Liver (tissue), 9 donors: ENCODE results near the gene ANO7. TPM values are rescaled to one million over a fixed set of nuclear protein-coding genes. Genes with fewer than 3 reads are reported as not detected.

Experiments used
- DNase-seq: peaks from one replicate; pipeline ENCODE4 v3.0.0-alpha.2; 2017; ENCODE audit warnings: low spot score
- H3K27ac ChIP-seq, 2 donors: one replicate each; pipeline ENCODE4 v1.7.0; 2013; ENCODE audit warnings: inconsistent platforms in 2 of 2, low read length in 2 of 2, control low read depth in 1 of 2, low read depth in 1 of 2, mild to moderate bottlenecking in 1 of 2
- H3K27me3 ChIP-seq, 4 donors: one replicate each; pipeline versions ENCODE4 v1.6.1 to v1.7.0; 2013; ENCODE audit warnings: low read length in 3 of 4, inconsistent platforms in 1 of 4, mild to moderate bottlenecking in 1 of 4, moderate library complexity in 1 of 4; ENCODE audit not compliant: control insufficient read depth in 4 of 4, insufficient read depth in 4 of 4
- H3K36me3 ChIP-seq, 4 donors: one replicate each; pipeline versions ENCODE4 v1.6.1 to v1.7.0; 2013; ENCODE audit warnings: low read length in 3 of 4, mild to moderate bottlenecking in 3 of 4, low read depth in 1 of 4, moderate library complexity in 1 of 4; ENCODE audit not compliant: control insufficient read depth in 4 of 4, insufficient read depth in 3 of 4
- H3K4me1 ChIP-seq, 4 donors: one replicate each; pipeline versions ENCODE4 v1.6.1 to v1.7.0; 2013; ENCODE audit warnings: low read length in 3 of 4, mild to moderate bottlenecking in 3 of 4, moderate library complexity in 1 of 4; ENCODE audit not compliant: control insufficient read depth in 4 of 4, insufficient read depth in 4 of 4
- H3K4me3 ChIP-seq, 3 donors: one replicate each; pipeline versions ENCODE4 v1.6.1 to v1.7.0; 2013; ENCODE audit warnings: low read length in 3 of 3, control low read depth in 1 of 3, low read depth in 1 of 3, mild to moderate bottlenecking in 1 of 3
- H3K9ac ChIP-seq, 2 donors: one replicate each; pipeline ENCODE4 v1.7.0; 2013; ENCODE audit warnings: low read length in 2 of 2, mild to moderate bottlenecking in 2 of 2, moderate library complexity in 2 of 2, control low read depth in 1 of 2, low read depth in 1 of 2
- H3K9me3 ChIP-seq, 4 donors: one replicate each; pipeline versions ENCODE4 v1.6.1 to v1.7.0; 2013; ENCODE audit warnings: low read length in 3 of 4; ENCODE audit not compliant: control insufficient read depth in 4 of 4
- EGR1 ChIP-seq, 2 donors: IDR thresholded peaks; 2 replicates each; pipeline ENCODE4 v1.6.1; 2016 to 2018; ENCODE audit warnings: antibody characterized with exemption in 2 of 2, low read depth in 2 of 2
- FOXA1 ChIP-seq: IDR thresholded peaks from 2 replicates; pipeline ENCODE4 v1.6.1; 2016; ENCODE audit warnings: antibody characterized with exemption
- FOXA2 ChIP-seq: IDR thresholded peaks from 2 replicates; pipeline ENCODE4 v1.6.1; 2016; ENCODE audit warnings: antibody characterized with exemption
- GABPA ChIP-seq, 2 donors: IDR thresholded peaks in 1 of 2; conservative IDR thresholded peaks in 1 of 2; 2 replicates each; pipeline ENCODE4 v1.6.1; 2016; ENCODE audit warnings: antibody characterized with exemption in 2 of 2, mild to moderate bottlenecking in 1 of 2, moderate library complexity in 1 of 2
- HNF4A ChIP-seq, 2 donors: conservative IDR thresholded peaks; 2 replicates each; pipeline ENCODE4 v1.6.1; 2016; ENCODE audit warnings: antibody characterized with exemption in 2 of 2, mild to moderate bottlenecking in 2 of 2
- HNF4G ChIP-seq: IDR thresholded peaks from 2 replicates; pipeline ENCODE4 v1.6.1; 2016; ENCODE audit warnings: antibody characterized with exemption
- JUND ChIP-seq, 2 donors: IDR thresholded peaks; 2 replicates each; pipeline ENCODE4 v1.6.1; 2016; ENCODE audit warnings: antibody characterized with exemption in 2 of 2
- NR2F2 ChIP-seq: IDR thresholded peaks from 2 replicates; pipeline ENCODE4 v1.6.1; 2016; ENCODE audit warnings: antibody characterized with exemption
- RAD21 ChIP-seq, 2 donors: IDR thresholded peaks; 2 replicates each; pipeline ENCODE4 v1.6.1; 2016; ENCODE audit warnings: antibody characterized with exemption in 2 of 2, mild to moderate bottlenecking in 2 of 2
- RXRA ChIP-seq, 2 donors: IDR thresholded peaks; 2 replicates each; pipeline ENCODE4 v1.6.1; 2017 to 2018; ENCODE audit warnings: antibody characterized with exemption in 2 of 2, mild to moderate bottlenecking in 1 of 2
- SP1 ChIP-seq: IDR thresholded peaks from 2 replicates; pipeline ENCODE4 v1.6.1; 2018; ENCODE audit warnings: antibody characterized with exemption, mild to moderate bottlenecking
- TAF1 ChIP-seq: conservative IDR thresholded peaks from 2 replicates; pipeline ENCODE4 v1.6.1; 2016; ENCODE audit warnings: antibody characterized with exemption, mild to moderate bottlenecking
- YY1 ChIP-seq: IDR thresholded peaks from 2 replicates; pipeline ENCODE4 v1.6.1; 2016; ENCODE audit warnings: antibody characterized with exemption, mild to moderate bottlenecking
- ZBTB33 ChIP-seq: IDR thresholded peaks from 2 replicates; pipeline ENCODE4 v1.6.1; 2016; ENCODE audit warnings: antibody characterized with exemption
- WGBS: extraction: QIAGEN DNeasy Blood & Tissue Kit; methylation state at CpG from one replicate; pipeline ENCODE4 v1.1.7; 2013; 5-methylcytosine and 5-hydroxymethylcytosine counted together
- polyA plus RNA-seq, 2 donors: library from polyadenylated mRNA; stranded (reverse) in 1 of 2; unstranded in 1 of 2; fragments of 200-250 nt in 1 of 2; fragments of >200 nt in 1 of 2; fragmentation: Nextera tagmentation in 1 of 2; extraction: Ambion mirVana in 1 of 2; gene quantifications; one replicate each; pipeline versions ENCODE4 v1.2.1 to v1.2.3, GENCODE V29; 2013 to 2015
- total RNA-seq, 2 donors: library from RNA; depleted of rRNA; stranded (reverse); fragments of >200 nt; gene quantifications; one replicate each; pipeline ENCODE4 v1.2.3, GENCODE V29; 2014
- TF ChIP-seq, protein P1 (sequence below): IDR thresholded peaks from 2 replicates; pipeline ENCODE4 v1.6.1; 2016; ENCODE audit warnings: antibody characterized with exemption
- TF ChIP-seq, protein P2 (sequence below): IDR thresholded peaks from 2 replicates; pipeline ENCODE4 v1.6.1; 2016; ENCODE audit warnings: antibody characterized with exemption
- TF ChIP-seq, protein P3 (sequence below): fragments of 150-350 bp; IDR thresholded peaks from 2 replicates; pipeline ENCODE4 v1.5.1; 2017; ENCODE audit warnings: improper control_type of control experiment, low read depth, low read length; ENCODE audit not compliant: missing input control
- TF ChIP-seq, protein P4 (sequence below): IDR thresholded peaks from 2 replicates; pipeline ENCODE4 v1.6.1; 2016; ENCODE audit warnings: antibody characterized with exemption, mild to moderate bottlenecking
- donor health status: healthy.
- donor health status: healthy.
- donor health status: healthy.
- donor health status: healthy.
- donor health status: healthy.

The ANO7 gene
- total and polyA plus RNA-seq, 4 donors, result 0.25 to 0.70 (median 0.45) TPM

DNA sequence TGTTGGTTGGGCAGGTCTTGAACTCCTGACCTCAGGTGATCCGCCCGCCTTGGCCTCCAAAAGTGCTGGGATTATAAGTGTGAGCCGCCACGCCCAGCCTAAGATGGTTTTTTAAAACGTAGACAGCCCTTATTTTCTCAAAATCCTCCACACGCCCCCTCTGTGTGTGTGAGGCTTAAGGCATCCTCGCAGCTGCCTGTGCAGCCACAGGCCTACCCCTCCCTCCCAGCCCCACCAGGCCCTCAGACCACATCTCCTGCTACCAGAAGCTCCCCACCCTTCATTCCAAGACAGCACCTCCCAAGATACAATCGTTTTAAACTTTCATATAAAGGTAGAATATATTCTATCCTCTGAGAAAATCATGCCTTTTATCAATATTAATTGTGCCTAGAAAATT, 4.8 kb downstream of the ANO7 start:
- H3K36me3 ChIP-seq, result no peaks in the 10 kb centered on the region
- no peak overlapping the region for H3K27ac ChIP-seq
- no peak for DNase-seq
- no peaks in the 10 kb centered on the region for H3K27me3 ChIP-seq
- no peaks in the 10 kb centered on the region for H3K4me1 ChIP-seq
- H3K9ac ChIP-seq, result no peak overlapping the region
- H3K4me3 ChIP-seq, result no peak overlapping the region
- TF ChIP-seq YY1 (no peak), HNF4A (conservative IDR thresholded peaks at IDR 0.05) (no peak), FOXA1 (no peak), RAD21 (IDR thresholded peaks at IDR 0.05) (no peak), GABPA (IDR thresholded peaks at IDR 0.05 in 1 of 2, conservative IDR thresholded peaks at IDR 0.05 in 1 of 2) (no peak), HNF4G (no peak), NR2F2 (no peak), EGR1 (IDR thresholded peaks at IDR 0.05; ENCODE audit: low read depth in 2 of 2) (no peak)
- TF ChIP-seq, protein P1, sequence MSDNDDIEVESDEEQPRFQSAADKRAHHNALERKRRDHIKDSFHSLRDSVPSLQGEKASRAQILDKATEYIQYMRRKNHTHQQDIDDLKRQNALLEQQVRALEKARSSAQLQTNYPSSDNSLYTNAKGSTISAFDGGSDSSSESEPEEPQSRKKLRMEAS, result no peak
- 87% methylated on average over 8 of the region's 8 CpGs for WGBS
- H3K9me3 ChIP-seq, result no peaks in the 10 kb centered on the region

DNA sequence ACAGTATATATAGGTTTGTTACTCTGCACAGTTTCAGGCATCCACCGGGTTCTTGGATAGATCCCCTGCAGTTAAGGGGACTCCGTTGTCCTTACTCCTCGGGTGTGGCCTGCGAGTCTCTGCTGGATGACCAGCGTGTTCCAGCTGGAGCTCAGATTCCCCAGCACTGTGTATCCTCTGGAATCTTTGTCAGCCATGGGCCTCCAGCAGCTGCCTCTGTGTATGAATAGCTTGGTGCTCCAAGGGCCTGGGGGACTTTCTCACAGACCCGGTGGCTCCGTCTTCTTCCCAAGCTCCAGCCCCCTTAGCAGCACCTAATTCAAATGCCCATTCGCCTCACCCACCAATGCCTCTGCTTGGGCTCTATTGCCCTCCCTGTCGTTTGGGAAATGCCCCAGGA, 6.3 kb downstream of the ANO7 start:
- no peaks in the 10 kb centered on the region for H3K36me3 ChIP-seq
- 86% methylated on average over 9 of the region's 9 CpGs for WGBS
- DNase-seq, result no peak
- H3K27ac ChIP-seq, result no peak overlapping the region
- no peak overlapping the region for H3K4me3 ChIP-seq
- H3K4me1 ChIP-seq, result no peaks in the 10 kb centered on the region
- TF ChIP-seq RAD21 (IDR thresholded peaks at IDR 0.05) (no peak), NR2F2 (no peak), GABPA (IDR thresholded peaks at IDR 0.05 in 1 of 2, conservative IDR thresholded peaks at IDR 0.05 in 1 of 2) (no peak), HNF4G (no peak)
- no peaks in the 10 kb centered on the region for H3K27me3 ChIP-seq
- no peaks in the 10 kb centered on the region for H3K9me3 ChIP-seq
- H3K9ac ChIP-seq, result no peak overlapping the region

DNA sequence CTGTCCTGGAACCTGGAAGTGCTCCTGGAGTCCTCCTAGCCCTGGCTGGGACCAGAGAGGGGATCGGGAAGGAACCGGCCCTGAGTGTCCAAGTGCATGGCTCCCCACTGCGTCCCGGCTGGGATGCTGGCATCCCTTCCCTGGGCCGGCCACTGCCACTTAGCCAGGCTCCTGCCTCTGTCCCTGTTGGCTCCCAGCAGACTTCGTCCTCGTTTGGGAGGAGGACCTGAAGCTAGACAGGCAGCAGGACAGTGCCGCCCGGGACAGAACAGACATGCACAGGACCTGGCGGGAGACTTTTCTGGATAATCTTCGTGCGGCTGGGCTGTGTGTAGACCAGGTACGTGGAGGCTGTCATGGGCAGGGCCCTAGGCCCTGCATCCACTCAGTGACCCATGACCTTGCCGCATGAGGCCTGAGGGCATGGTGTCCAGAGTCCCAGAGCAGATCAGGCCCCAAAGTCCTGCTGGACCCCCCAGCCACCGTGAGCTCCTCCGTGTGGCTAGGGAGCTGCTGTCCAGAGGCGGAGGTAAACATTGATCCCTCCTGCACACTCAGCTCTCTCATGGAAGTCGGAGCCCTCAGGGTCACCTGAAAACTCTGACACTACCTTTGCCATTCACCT, 7.1 kb downstream of the ANO7 start:
- H3K27ac ChIP-seq, result no peak overlapping the region
- H3K4me1 ChIP-seq, result no peaks in the 10 kb centered on the region
- H3K4me3 ChIP-seq, result no peak overlapping the region
- no peak for DNase-seq
- H3K9me3 ChIP-seq, result no peaks in the 10 kb centered on the region
- TF ChIP-seq, protein P2, sequence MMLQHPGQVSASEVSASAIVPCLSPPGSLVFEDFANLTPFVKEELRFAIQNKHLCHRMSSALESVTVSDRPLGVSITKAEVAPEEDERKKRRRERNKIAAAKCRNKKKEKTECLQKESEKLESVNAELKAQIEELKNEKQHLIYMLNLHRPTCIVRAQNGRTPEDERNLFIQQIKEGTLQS, result no peak
- no peak for TF ChIP-seq TAF1
- no peak for TF ChIP-seq ZBTB33
- no peak for TF ChIP-seq EGR1 (IDR thresholded peaks at IDR 0.05; ENCODE audit: low read depth in 2 of 2)
- no peak for TF ChIP-seq NR2F2
- TF ChIP-seq RAD21 (IDR thresholded peaks at IDR 0.05), result no peak
- TF ChIP-seq, protein P1, result no peak
- TF ChIP-seq, protein P3, sequence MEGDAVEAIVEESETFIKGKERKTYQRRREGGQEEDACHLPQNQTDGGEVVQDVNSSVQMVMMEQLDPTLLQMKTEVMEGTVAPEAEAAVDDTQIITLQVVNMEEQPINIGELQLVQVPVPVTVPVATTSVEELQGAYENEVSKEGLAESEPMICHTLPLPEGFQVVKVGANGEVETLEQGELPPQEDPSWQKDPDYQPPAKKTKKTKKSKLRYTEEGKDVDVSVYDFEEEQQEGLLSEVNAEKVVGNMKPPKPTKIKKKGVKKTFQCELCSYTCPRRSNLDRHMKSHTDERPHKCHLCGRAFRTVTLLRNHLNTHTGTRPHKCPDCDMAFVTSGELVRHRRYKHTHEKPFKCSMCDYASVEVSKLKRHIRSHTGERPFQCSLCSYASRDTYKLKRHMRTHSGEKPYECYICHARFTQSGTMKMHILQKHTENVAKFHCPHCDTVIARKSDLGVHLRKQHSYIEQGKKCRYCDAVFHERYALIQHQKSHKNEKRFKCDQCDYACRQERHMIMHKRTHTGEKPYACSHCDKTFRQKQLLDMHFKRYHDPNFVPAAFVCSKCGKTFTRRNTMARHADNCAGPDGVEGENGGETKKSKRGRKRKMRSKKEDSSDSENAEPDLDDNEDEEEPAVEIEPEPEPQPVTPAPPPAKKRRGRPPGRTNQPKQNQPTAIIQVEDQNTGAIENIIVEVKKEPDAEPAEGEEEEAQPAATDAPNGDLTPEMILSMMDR, result no peak
- TF ChIP-seq RXRA (IDR thresholded peaks at IDR 0.05), result no peak
- TF ChIP-seq YY1, result no peak
- no peak for TF ChIP-seq HNF4G
- TF ChIP-seq FOXA2, result no peak
- no peak for TF ChIP-seq SP1
- TF ChIP-seq, protein P4, sequence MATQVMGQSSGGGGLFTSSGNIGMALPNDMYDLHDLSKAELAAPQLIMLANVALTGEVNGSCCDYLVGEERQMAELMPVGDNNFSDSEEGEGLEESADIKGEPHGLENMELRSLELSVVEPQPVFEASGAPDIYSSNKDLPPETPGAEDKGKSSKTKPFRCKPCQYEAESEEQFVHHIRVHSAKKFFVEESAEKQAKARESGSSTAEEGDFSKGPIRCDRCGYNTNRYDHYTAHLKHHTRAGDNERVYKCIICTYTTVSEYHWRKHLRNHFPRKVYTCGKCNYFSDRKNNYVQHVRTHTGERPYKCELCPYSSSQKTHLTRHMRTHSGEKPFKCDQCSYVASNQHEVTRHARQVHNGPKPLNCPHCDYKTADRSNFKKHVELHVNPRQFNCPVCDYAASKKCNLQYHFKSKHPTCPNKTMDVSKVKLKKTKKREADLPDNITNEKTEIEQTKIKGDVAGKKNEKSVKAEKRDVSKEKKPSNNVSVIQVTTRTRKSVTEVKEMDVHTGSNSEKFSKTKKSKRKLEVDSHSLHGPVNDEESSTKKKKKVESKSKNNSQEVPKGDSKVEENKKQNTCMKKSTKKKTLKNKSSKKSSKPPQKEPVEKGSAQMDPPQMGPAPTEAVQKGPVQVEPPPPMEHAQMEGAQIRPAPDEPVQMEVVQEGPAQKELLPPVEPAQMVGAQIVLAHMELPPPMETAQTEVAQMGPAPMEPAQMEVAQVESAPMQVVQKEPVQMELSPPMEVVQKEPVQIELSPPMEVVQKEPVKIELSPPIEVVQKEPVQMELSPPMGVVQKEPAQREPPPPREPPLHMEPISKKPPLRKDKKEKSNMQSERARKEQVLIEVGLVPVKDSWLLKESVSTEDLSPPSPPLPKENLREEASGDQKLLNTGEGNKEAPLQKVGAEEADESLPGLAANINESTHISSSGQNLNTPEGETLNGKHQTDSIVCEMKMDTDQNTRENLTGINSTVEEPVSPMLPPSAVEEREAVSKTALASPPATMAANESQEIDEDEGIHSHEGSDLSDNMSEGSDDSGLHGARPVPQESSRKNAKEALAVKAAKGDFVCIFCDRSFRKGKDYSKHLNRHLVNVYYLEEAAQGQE, result no peak
- no peak for TF ChIP-seq GABPA (IDR thresholded peaks at IDR 0.05 in 1 of 2, conservative IDR thresholded peaks at IDR 0.05 in 1 of 2)
- no peak for TF ChIP-seq FOXA1
- TF ChIP-seq JUND (IDR thresholded peaks at IDR 0.05), result no peak
- H3K27me3 ChIP-seq, result no peaks in the 10 kb centered on the region
- no peaks in the 10 kb centered on the region for H3K36me3 ChIP-seq
- H3K9ac ChIP-seq, result no peak overlapping the region
- WGBS, result 89% methylated on average over 18 of the region's 18 CpGs
